Thyroid gland (tissue), 4 donors: Measurements from ENCODE around the gene FYB1. TPM values are rescaled to one million over a fixed set of nuclear protein-coding genes. Genes with fewer than 3 reads are reported as not detected.

ENCODE experiments used
- DNase-seq, 2 donors: peaks; one replicate each; pipeline ENCODE4 v3.0.0-alpha.2; 2019
- H3K27ac ChIP-seq, 3 donors: fragments of 200-600 bp; sonication (generic); 1 replicate in 2 of 3; 2 replicates in 1 of 3; pipeline ENCODE4 v1.5.1; 2016 to 2019; ENCODE audit warnings: mild to moderate bottlenecking in 1 of 3, moderate library complexity in 1 of 3
- H3K27me3 ChIP-seq: fragments of 200-600 bp; sonication (generic); one replicate; pipeline ENCODE4 v1.5.1; 2019
- H3K36me3 ChIP-seq, 2 donors: fragments of 200-600 bp; sonication (generic); one replicate each; pipeline ENCODE4 v1.5.1; 2016 to 2019
- H3K4me1 ChIP-seq, 2 donors: fragments of 200-600 bp; sonication (generic); one replicate each; pipeline ENCODE4 v1.5.1; 2017 to 2019
- H3K4me3 ChIP-seq, 3 donors: fragments of 200-600 bp; sonication (generic); replicated peaks in 1 of 3; 1 replicate in 2 of 3; 2 replicates in 1 of 3; pipeline ENCODE4 v1.5.1; 2016; ENCODE audit warnings: mild to moderate bottlenecking in 1 of 3
- H3K9me3 ChIP-seq: fragments of 200-600 bp; sonication (generic); one replicate; pipeline ENCODE4 v1.5.1; 2017
- POLR2A ChIP-seq, 2 donors: fragments of 450-650 bp; IDR thresholded peaks; one replicate each; pipeline ENCODE4 v1.6.1; 2017; ENCODE audit warnings: antibody characterized with exemption in 2 of 2, mild to moderate bottlenecking in 2 of 2, moderate library complexity in 1 of 2
- WGBS, 2 donors: methylation state at CpG; one replicate each; pipeline ENCODE4 v1.1.5; 2017; 5-methylcytosine and 5-hydroxymethylcytosine counted together
- intact Hi-C: fragments of 100-400 bp; cut with DNase I; formaldehyde crosslinking; loops from one replicate; pipeline ENCODE4 v1.15.1; 2023
- total RNA-seq, 4 donors: library from RNA; depleted of rRNA; stranded (reverse); fragments of >200 nt; gene quantifications; one replicate each; pipeline ENCODE4 v1.2.3, GENCODE V29; 2016
- TF ChIP-seq, protein P1 (sequence below), 6 experiments: fragments of 200-600 bp in 3 of 6; fragments of 450-650 bp in 3 of 6; sonication (generic) in 3 of 6; IDR thresholded peaks; one replicate each; pipeline ENCODE4 v1.5.1; 2016 to 2019; ENCODE audit warnings: antibody characterized with exemption in 6 of 6, mild to moderate bottlenecking in 2 of 6, inconsistent platforms in 1 of 6, moderate library complexity in 1 of 6

Gene FYB1
- total RNA-seq, 4 donors from 2014 or later: 2.4 to 15.6 (median 3.7) TPM

DNA sequence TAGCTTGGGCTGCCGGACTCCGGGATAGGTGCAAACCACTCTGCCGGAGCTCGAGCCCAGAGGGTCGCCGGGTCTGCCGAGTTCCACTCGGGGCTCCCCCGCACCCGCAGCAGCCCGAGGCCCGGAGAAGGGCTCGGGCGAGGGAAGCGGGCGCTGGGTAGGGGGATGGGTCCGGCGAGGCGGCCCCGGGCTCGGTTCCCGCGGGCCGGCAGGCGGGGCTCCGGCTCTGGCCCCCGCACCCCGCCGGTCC lies 145.7 kb downstream of the FYB1 start:
- Histone ChIP-seq H3K4me3 (peak overlapping the region; percentile 83 to 99 (median 92)), H3K27ac (peak overlapping the region; percentile 98), H3K36me3 (no peaks in the 10 kb centered on the region), H3K27me3 (no peaks in the 10 kb centered on the region), H3K4me1 (peaks cover 11 to 17% of the 10 kb centered on the region in 2 donors), H3K9me3 (no peaks in the 10 kb centered on the region)
- WGBS, 2 donors: 0% methylated on average over 3 to 9 of the region's 29 CpGs
- no peak for TF ChIP-seq POLR2A (IDR thresholded peaks at IDR 0.05)
- TF ChIP-seq, protein P1, sequence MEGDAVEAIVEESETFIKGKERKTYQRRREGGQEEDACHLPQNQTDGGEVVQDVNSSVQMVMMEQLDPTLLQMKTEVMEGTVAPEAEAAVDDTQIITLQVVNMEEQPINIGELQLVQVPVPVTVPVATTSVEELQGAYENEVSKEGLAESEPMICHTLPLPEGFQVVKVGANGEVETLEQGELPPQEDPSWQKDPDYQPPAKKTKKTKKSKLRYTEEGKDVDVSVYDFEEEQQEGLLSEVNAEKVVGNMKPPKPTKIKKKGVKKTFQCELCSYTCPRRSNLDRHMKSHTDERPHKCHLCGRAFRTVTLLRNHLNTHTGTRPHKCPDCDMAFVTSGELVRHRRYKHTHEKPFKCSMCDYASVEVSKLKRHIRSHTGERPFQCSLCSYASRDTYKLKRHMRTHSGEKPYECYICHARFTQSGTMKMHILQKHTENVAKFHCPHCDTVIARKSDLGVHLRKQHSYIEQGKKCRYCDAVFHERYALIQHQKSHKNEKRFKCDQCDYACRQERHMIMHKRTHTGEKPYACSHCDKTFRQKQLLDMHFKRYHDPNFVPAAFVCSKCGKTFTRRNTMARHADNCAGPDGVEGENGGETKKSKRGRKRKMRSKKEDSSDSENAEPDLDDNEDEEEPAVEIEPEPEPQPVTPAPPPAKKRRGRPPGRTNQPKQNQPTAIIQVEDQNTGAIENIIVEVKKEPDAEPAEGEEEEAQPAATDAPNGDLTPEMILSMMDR (IDR thresholded peaks at IDR 0.05): no peak
- DNase-seq: no peak
- intact Hi-C loops: no loop called here

DNA sequence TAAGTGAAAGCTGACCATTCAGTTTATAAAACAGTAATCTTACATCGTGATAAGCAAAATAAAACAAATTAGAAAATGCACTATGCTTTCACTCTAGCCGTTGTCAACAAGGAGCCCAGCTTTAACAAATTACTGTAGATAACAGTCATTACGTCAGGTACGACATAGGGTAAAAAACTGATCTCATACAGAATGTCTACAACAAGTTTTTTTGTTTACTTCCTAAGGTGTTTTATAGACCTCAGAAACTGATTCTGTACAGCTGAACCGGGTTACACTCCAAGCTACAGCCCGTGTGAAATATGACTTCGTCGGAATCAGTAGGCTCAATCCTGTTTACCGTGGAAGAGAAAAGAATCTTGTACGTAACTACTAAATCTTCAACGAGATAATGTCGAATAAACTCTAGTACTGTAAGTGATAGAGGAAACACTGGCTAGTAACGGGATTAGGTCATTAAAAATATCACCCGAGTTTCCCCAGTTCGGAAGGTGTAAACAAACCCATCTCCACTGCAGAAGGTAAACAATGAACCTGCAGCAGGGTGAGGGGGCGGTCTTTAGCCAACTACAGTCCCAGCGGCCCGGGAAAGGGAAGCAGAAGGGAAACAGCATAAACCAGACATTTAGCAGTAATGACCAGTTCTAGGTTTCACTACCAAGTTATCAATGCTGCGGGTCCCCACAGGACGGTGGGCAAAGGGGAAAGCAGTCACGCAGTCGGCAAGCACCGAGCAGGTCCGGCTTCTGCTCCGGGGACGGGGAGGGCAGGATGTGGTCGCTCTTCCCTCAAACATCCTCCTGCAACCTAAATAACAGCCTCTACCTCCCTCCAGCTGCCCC lies 146.2 kb downstream of the FYB1 start:
- Histone ChIP-seq H3K27ac (peak overlapping the region; percentile 98), H3K36me3 (no peaks in the 10 kb centered on the region), H3K27me3 (no peaks in the 10 kb centered on the region), H3K9me3 (no peaks in the 10 kb centered on the region), H3K4me1 (peaks cover 11 to 17% of the 10 kb centered on the region in 2 donors), H3K4me3 (peak overlapping the region; percentile 83 to 99 (median 92))
- TF ChIP-seq, protein P1 (IDR thresholded peaks at IDR 0.05): no peak
- no peak for TF ChIP-seq POLR2A (IDR thresholded peaks at IDR 0.05)
- DNase-seq: peak; percentile 42 to 48
- WGBS, 2 donors: 7% methylated on average over 27 of the region's 27 CpGs
- intact Hi-C loops: no loop called here

DNA sequence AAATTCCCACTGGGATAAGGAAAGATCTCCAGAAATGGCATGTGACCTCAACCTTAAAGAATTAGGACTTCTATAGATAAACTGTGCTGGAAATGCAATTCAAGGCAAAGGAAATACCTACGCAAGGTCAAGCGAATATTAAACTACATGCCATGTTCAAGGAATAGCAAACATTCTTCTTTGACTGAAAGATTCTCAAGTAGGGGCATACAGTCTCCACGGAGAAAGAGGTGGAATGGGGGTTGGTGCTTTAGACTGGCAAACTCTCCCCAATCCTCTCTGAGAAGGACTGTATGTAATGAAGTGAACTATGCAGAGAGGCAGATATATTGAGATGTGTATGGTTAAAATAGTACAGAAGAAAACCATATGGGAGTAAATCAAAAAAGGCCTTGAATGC lies 151.3 kb downstream of the FYB1 start:
- DNase-seq: no peak
- Histone ChIP-seq H3K36me3 (no peaks in the 10 kb centered on the region), H3K4me1 (peaks cover 10 to 17% of the 10 kb centered on the region in 2 donors), H3K4me3 (no peak overlapping the region), H3K27ac (no peak overlapping the region), H3K27me3 (no peaks in the 10 kb centered on the region), H3K9me3 (no peaks in the 10 kb centered on the region)
- TF ChIP-seq POLR2A (IDR thresholded peaks at IDR 0.05): no peak
- TF ChIP-seq, protein P1 (IDR thresholded peaks at IDR 0.05): no peak
- intact Hi-C loops: no loop called here
- 90% methylated on average over 3 of the region's 3 CpGs for WGBS, 2 donors

DNA sequence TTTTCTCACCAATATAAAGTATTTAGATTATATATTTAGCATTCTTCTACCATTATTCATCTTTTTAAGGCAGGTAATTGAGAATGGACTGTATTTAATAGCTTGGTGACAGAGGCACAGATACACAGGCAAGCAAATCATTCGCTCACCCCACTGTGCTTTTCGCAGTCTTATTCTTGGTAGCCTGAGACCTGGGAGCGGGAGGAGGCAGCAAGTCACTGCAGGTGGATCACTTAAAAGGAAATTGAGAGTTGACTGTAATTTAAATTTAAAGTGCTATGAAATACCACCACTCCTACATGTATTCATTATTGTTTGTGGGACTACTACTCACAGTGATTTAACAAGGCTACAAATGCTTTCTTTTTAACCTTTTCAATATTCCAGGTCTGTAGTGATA lies 154.9 kb downstream of the FYB1 start:
- WGBS, 2 donors: 98% methylated on average over 3 of the region's 3 CpGs
- H3K9me3 ChIP-seq: no peaks in the 10 kb centered on the region
- peaks cover 7 to 17% of the 10 kb centered on the region in 2 donors for H3K4me1 ChIP-seq
- H3K27me3 ChIP-seq: no peaks in the 10 kb centered on the region
- DNase-seq: no peak
- intact Hi-C loops: no loop called here
- no peak overlapping the region for H3K27ac ChIP-seq
- H3K36me3 ChIP-seq: no peaks in the 10 kb centered on the region
- TF ChIP-seq POLR2A (IDR thresholded peaks at IDR 0.05): no peak
- TF ChIP-seq, protein P1 (IDR thresholded peaks at IDR 0.05): no peak
- no peak overlapping the region for H3K4me3 ChIP-seq

DNA sequence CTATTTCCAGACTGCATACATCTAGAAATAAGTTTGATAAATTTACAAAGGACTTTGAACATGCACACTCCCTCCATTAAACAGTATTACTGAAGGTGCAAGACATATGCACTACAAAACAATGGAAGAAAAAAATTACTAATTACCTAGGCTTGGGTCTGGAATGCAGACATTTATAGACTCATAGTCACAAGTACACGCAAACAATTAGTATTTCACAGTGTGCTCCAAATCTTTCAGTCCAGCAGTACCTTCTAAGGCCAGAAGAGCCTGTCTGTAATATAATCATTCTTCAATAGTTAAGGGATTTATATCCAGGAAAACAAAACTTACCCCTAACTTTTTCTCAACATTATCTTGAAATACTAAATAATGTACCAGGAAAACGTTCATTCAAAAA lies 156.3 kb downstream of the FYB1 start:
- Histone ChIP-seq H3K4me3 (no peak overlapping the region), H3K27ac (no peak overlapping the region), H3K27me3 (no peaks in the 10 kb centered on the region), H3K4me1 (peaks cover 15 to 18% of the 10 kb centered on the region in 2 donors), H3K36me3 (no peaks in the 10 kb centered on the region), H3K9me3 (no peaks in the 10 kb centered on the region)
- DNase-seq: no peak
- intact Hi-C loops: no loop called here
- TF ChIP-seq POLR2A (IDR thresholded peaks at IDR 0.05): no peak
- 75 to 83% methylated on average over 2 of the region's 2 CpGs for WGBS, 2 donors
